Measurements from ENCODE around the gene ZNF276.

DNA sequence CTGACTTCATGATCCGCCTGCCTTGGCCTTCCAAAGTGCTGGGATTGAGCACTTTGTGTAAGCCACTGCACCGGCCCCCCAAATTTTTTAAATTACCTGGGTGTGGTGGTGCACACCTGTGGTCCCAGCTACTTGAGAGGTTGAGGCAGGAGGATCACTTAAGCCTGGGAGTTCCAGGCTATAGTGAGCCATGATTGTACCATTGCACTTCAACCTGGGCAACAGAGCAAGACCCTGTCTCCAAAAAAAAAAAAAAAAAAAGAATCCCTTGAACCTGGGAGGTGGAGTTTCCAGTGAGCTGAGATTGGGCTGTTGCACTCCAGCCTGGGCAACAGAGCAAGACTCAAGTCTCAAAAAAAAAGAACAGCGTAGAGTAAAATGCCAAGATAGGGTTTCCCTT, 15.2 kb downstream of the ZNF276 start:
- TF ChIP-seq, protein P1, sequence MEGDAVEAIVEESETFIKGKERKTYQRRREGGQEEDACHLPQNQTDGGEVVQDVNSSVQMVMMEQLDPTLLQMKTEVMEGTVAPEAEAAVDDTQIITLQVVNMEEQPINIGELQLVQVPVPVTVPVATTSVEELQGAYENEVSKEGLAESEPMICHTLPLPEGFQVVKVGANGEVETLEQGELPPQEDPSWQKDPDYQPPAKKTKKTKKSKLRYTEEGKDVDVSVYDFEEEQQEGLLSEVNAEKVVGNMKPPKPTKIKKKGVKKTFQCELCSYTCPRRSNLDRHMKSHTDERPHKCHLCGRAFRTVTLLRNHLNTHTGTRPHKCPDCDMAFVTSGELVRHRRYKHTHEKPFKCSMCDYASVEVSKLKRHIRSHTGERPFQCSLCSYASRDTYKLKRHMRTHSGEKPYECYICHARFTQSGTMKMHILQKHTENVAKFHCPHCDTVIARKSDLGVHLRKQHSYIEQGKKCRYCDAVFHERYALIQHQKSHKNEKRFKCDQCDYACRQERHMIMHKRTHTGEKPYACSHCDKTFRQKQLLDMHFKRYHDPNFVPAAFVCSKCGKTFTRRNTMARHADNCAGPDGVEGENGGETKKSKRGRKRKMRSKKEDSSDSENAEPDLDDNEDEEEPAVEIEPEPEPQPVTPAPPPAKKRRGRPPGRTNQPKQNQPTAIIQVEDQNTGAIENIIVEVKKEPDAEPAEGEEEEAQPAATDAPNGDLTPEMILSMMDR (IDR thresholded peaks at IDR 0.05), result no peak
- TF ChIP-seq POLR2A (IDR thresholded peaks at IDR 0.05), result no peak

All from thyroid gland (tissue), 4 donors.